Liver (tissue), 9 donors: ENCODE measurements around the gene C1orf210. TPM values are rescaled to one million over a fixed set of nuclear protein-coding genes. Genes with fewer than 3 reads are reported as not detected.

Source experiments
- DNase-seq: peaks from one replicate; pipeline ENCODE4 v3.0.0-alpha.2; 2017; ENCODE audit warnings: low spot score
- H3K27ac ChIP-seq, 2 donors: one replicate each; pipeline ENCODE4 v1.7.0; 2013; ENCODE audit warnings: inconsistent platforms in 2 of 2, low read length in 2 of 2, control low read depth in 1 of 2, low read depth in 1 of 2, mild to moderate bottlenecking in 1 of 2
- H3K27me3 ChIP-seq, 4 donors: one replicate each; pipeline versions ENCODE4 v1.6.1 to v1.7.0; 2013; ENCODE audit warnings: low read length in 3 of 4, inconsistent platforms in 1 of 4, mild to moderate bottlenecking in 1 of 4, moderate library complexity in 1 of 4; ENCODE audit not compliant: control insufficient read depth in 4 of 4, insufficient read depth in 4 of 4
- H3K36me3 ChIP-seq, 4 donors: one replicate each; pipeline versions ENCODE4 v1.6.1 to v1.7.0; 2013; ENCODE audit warnings: low read length in 3 of 4, mild to moderate bottlenecking in 3 of 4, low read depth in 1 of 4, moderate library complexity in 1 of 4; ENCODE audit not compliant: control insufficient read depth in 4 of 4, insufficient read depth in 3 of 4
- H3K4me1 ChIP-seq, 4 donors: one replicate each; pipeline versions ENCODE4 v1.6.1 to v1.7.0; 2013; ENCODE audit warnings: low read length in 3 of 4, mild to moderate bottlenecking in 3 of 4, moderate library complexity in 1 of 4; ENCODE audit not compliant: control insufficient read depth in 4 of 4, insufficient read depth in 4 of 4
- H3K4me3 ChIP-seq, 3 donors: one replicate each; pipeline versions ENCODE4 v1.6.1 to v1.7.0; 2013; ENCODE audit warnings: low read length in 3 of 3, control low read depth in 1 of 3, low read depth in 1 of 3, mild to moderate bottlenecking in 1 of 3
- H3K9ac ChIP-seq, 2 donors: one replicate each; pipeline ENCODE4 v1.7.0; 2013; ENCODE audit warnings: low read length in 2 of 2, mild to moderate bottlenecking in 2 of 2, moderate library complexity in 2 of 2, control low read depth in 1 of 2, low read depth in 1 of 2
- H3K9me3 ChIP-seq, 4 donors: one replicate each; pipeline versions ENCODE4 v1.6.1 to v1.7.0; 2013; ENCODE audit warnings: low read length in 3 of 4; ENCODE audit not compliant: control insufficient read depth in 4 of 4
- ATF3 ChIP-seq: IDR thresholded peaks from 2 replicates; pipeline ENCODE4 v1.6.1; 2016; ENCODE audit warnings: antibody characterized with exemption
- CTCF ChIP-seq: fragments of 150-350 bp; IDR thresholded peaks from 2 replicates; pipeline ENCODE4 v1.5.1; 2017; ENCODE audit warnings: improper control_type of control experiment, low read depth, low read length; ENCODE audit not compliant: missing input control
- FOXA1 ChIP-seq: IDR thresholded peaks from 2 replicates; pipeline ENCODE4 v1.6.1; 2016; ENCODE audit warnings: antibody characterized with exemption
- FOXA2 ChIP-seq: IDR thresholded peaks from 2 replicates; pipeline ENCODE4 v1.6.1; 2016; ENCODE audit warnings: antibody characterized with exemption
- GABPA ChIP-seq, 2 donors: IDR thresholded peaks in 1 of 2; conservative IDR thresholded peaks in 1 of 2; 2 replicates each; pipeline ENCODE4 v1.6.1; 2016; ENCODE audit warnings: antibody characterized with exemption in 2 of 2, mild to moderate bottlenecking in 1 of 2, moderate library complexity in 1 of 2
- HNF4A ChIP-seq, 2 donors: conservative IDR thresholded peaks; 2 replicates each; pipeline ENCODE4 v1.6.1; 2016; ENCODE audit warnings: antibody characterized with exemption in 2 of 2, mild to moderate bottlenecking in 2 of 2
- HNF4G ChIP-seq: IDR thresholded peaks from 2 replicates; pipeline ENCODE4 v1.6.1; 2016; ENCODE audit warnings: antibody characterized with exemption
- JUND ChIP-seq, 2 donors: IDR thresholded peaks; 2 replicates each; pipeline ENCODE4 v1.6.1; 2016; ENCODE audit warnings: antibody characterized with exemption in 2 of 2
- MAX ChIP-seq: IDR thresholded peaks from 2 replicates; pipeline ENCODE4 v1.6.1; 2016; ENCODE audit warnings: antibody characterized with exemption
- NR2F2 ChIP-seq: IDR thresholded peaks from 2 replicates; pipeline ENCODE4 v1.6.1; 2016; ENCODE audit warnings: antibody characterized with exemption
- RAD21 ChIP-seq, 2 donors: IDR thresholded peaks; 2 replicates each; pipeline ENCODE4 v1.6.1; 2016; ENCODE audit warnings: antibody characterized with exemption in 2 of 2, mild to moderate bottlenecking in 2 of 2
- REST ChIP-seq: IDR thresholded peaks from 2 replicates; pipeline ENCODE4 v1.6.1; 2016; ENCODE audit warnings: antibody characterized with exemption, mild to moderate bottlenecking
- RXRA ChIP-seq, 2 donors: IDR thresholded peaks; 2 replicates each; pipeline ENCODE4 v1.6.1; 2017 to 2018; ENCODE audit warnings: antibody characterized with exemption in 2 of 2, mild to moderate bottlenecking in 1 of 2
- SP1 ChIP-seq: IDR thresholded peaks from 2 replicates; pipeline ENCODE4 v1.6.1; 2018; ENCODE audit warnings: antibody characterized with exemption, mild to moderate bottlenecking
- TAF1 ChIP-seq: conservative IDR thresholded peaks from 2 replicates; pipeline ENCODE4 v1.6.1; 2016; ENCODE audit warnings: antibody characterized with exemption, mild to moderate bottlenecking
- YY1 ChIP-seq: IDR thresholded peaks from 2 replicates; pipeline ENCODE4 v1.6.1; 2016; ENCODE audit warnings: antibody characterized with exemption, mild to moderate bottlenecking
- ZBTB33 ChIP-seq: IDR thresholded peaks from 2 replicates; pipeline ENCODE4 v1.6.1; 2016; ENCODE audit warnings: antibody characterized with exemption
- WGBS: extraction: QIAGEN DNeasy Blood & Tissue Kit; methylation state at CpG from one replicate; pipeline ENCODE4 v1.1.7; 2013; 5-methylcytosine and 5-hydroxymethylcytosine counted together
- polyA plus RNA-seq, 2 donors: library from polyadenylated mRNA; stranded (reverse) in 1 of 2; unstranded in 1 of 2; fragments of 200-250 nt in 1 of 2; fragments of >200 nt in 1 of 2; fragmentation: Nextera tagmentation in 1 of 2; extraction: Ambion mirVana in 1 of 2; gene quantifications; one replicate each; pipeline versions ENCODE4 v1.2.1 to v1.2.3, GENCODE V29; 2013 to 2015
- total RNA-seq, 2 donors: library from RNA; depleted of rRNA; stranded (reverse); fragments of >200 nt; gene quantifications; one replicate each; pipeline ENCODE4 v1.2.3, GENCODE V29; 2014
- donor health status: healthy.
- donor health status: healthy.
- donor health status: healthy.
- donor health status: healthy.
- donor health status: healthy.

Gene C1orf210
- total and polyA plus RNA-seq, 4 donors = 0.75 to 5.0 (median 1.2) TPM

- Histone ChIP-seq H3K4me1 (peaks cover 8 to 32% (median 24%) of the 10 kb centered on the region in 4 donors), H3K4me3 (no peak overlapping the region), H3K9ac (no peak overlapping the region), H3K27ac (no peak overlapping the region), H3K27me3 (peaks cover 0 to 2% (median 0%) of the 10 kb centered on the region in 4 donors), H3K9me3 (no peaks in the 10 kb centered on the region), H3K36me3 (no peaks in the 10 kb centered on the region)
- no peak for DNase-seq
- WGBS = 97% methylated on average over 7 of the region's 7 CpGs
- TF ChIP-seq TAF1 = no peak
- no peak for TF ChIP-seq RXRA (IDR thresholded peaks at IDR 0.05)
- TF ChIP-seq ATF3 = no peak
- TF ChIP-seq RAD21 (IDR thresholded peaks at IDR 0.05) = no peak
- TF ChIP-seq FOXA2 = no peak
- no peak for TF ChIP-seq GABPA (IDR thresholded peaks at IDR 0.05 in 1 of 2, conservative IDR thresholded peaks at IDR 0.05 in 1 of 2)
- TF ChIP-seq JUND (IDR thresholded peaks at IDR 0.05) = no peak
- TF ChIP-seq FOXA1 = no peak
- TF ChIP-seq REST = no peak
- no peak for TF ChIP-seq MAX
- TF ChIP-seq SP1 = no peak
- no peak for TF ChIP-seq HNF4A (conservative IDR thresholded peaks at IDR 0.05)
- no peak for TF ChIP-seq HNF4G
- TF ChIP-seq NR2F2 = no peak
- no peak for TF ChIP-seq YY1
- TF ChIP-seq ZBTB33 = no peak
- TF ChIP-seq CTCF = no peak
These were observed 11.7 kb downstream of the C1orf210 start for GRCh38 chr1:43273708-43274107.
